ENCODE measurements around the gene LYPD6B.

Gene LYPD6B

DNA sequence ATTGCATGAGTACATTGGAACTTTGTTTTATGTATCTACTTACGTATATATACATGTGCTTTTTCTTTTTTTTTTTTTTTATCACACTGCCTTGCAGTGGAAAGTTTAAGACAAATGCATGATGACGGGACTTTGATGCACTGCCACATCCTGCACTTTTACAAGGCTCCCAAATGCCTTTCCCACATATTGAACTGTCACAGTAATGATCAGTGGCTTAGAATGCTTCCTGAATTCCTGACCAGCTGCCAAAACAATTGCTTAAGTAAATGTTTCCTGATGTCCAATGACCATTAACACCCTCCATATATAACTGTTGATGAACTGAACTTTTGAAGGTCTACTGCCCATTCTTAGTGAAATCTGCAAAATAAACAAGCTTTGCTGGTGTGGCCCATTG, 60.2 kb downstream of the LYPD6B start:
- Histone ChIP-seq H3K36me3 (ENCODE audit: insufficient read depth, low read length) (no peaks in the 10 kb centered on the region), H3K9ac (ENCODE audit: insufficient read length) (no peak overlapping the region), H3K4me3 (no peak overlapping the region), H3K27ac (no peak overlapping the region), H3K9me3 (ENCODE audit: low read depth, low read length) (no peaks in the 10 kb centered on the region)
- no peak for DNase-seq (ENCODE audit: low read depth, low spot score)
- no peak for TF ChIP-seq FOXP2 (optimal IDR thresholded peaks at IDR 0.05; ENCODE audit: control extremely low read depth, extremely low read length, insufficient read depth)
- TF ChIP-seq POLR2AphosphoS5 (IDR thresholded peaks at IDR 0.05; ENCODE audit: borderline replicate concordance, low read depth, low read length) = no peak
- no peak for TF ChIP-seq EZH2 (IDR thresholded peaks at IDR 0.05)

DNA sequence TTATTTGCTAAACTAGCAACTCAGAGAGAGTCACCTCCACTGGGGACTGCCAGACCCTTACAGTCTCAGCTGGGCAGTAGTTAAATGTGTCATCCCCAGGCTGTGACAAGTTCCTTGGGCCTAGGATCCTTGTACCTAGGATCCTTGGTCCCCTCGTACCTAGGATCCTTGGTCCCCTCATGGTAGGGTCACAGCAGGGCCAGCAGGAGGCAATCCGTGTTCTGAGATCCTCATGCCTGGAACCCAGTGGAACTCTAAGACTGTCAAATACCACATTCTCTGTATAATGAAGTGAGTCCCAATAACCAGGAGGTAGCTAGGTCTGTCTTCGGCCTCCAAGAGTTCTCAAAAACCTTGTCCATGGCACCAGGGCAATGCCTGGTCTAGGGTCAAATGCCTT, 60.8 kb downstream of the LYPD6B start:
- DNase-seq (ENCODE audit: low read depth, low spot score) = no peak
- H3K9me3 ChIP-seq (ENCODE audit: low read depth, low read length) = no peaks in the 10 kb centered on the region
- no peak for TF ChIP-seq POLR2AphosphoS5 (IDR thresholded peaks at IDR 0.05; ENCODE audit: borderline replicate concordance, low read depth, low read length)
- TF ChIP-seq EZH2 (IDR thresholded peaks at IDR 0.05) = no peak
- no peak for TF ChIP-seq FOXP2 (optimal IDR thresholded peaks at IDR 0.05; ENCODE audit: control extremely low read depth, extremely low read length, insufficient read depth)
- H3K4me3 ChIP-seq = no peak overlapping the region
- no peak overlapping the region for H3K9ac ChIP-seq (ENCODE audit: insufficient read length)
- H3K27ac ChIP-seq = no peak overlapping the region
- H3K36me3 ChIP-seq (ENCODE audit: insufficient read depth, low read length) = no peaks in the 10 kb centered on the region

DNA sequence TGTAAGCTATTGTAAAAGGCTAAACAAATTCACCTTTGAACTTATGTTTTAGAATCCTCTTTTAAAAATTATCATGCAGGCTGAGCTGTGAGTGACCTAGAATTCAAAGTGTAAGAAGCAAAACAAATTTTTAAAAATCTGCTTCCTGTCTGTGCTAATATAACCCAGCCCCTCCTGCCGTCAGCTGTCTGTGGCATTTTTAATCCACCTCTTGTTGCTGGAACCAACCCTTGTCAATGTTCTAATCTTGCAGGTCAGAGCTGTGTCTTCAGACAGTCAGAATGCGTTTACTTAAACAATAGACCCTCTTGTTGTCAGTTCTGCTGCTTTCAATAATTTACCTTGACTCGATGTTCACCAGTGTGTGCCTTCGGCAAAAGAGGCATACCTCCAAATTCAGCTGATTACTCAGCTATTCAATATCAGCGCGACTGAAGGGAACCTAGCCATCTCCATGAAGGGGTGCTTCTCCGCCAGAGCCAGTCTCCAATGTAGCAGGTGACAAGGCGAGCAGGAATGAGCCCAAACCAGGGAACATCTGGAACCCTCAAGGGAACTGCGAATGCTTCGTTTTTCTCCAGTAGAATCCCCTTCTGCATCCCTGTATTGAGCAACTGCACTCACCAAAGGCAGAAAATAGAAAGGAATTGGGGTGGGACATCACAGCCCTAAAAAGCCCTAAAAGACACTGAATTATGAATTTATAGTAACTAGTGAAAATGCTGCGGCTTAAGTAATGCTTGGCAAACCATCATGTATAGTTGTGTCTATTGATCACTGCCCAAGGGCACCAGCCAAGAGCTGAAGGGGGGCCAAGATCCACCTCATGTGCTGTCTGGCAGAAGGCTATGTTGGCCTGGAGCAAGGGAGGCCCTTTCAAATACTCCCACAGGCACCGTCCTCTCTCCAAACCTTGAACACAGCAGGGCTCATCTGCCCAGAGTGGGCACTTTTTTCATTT, 62.5 kb downstream of the LYPD6B start:
- no peak for DNase-seq (ENCODE audit: low read depth, low spot score)
- no peaks in the 10 kb centered on the region for H3K9me3 ChIP-seq (ENCODE audit: low read depth, low read length)
- H3K36me3 ChIP-seq (ENCODE audit: insufficient read depth, low read length) = no peaks in the 10 kb centered on the region
- no peak overlapping the region for H3K9ac ChIP-seq (ENCODE audit: insufficient read length)
- no peak overlapping the region for H3K27ac ChIP-seq
- H3K4me3 ChIP-seq = no peak overlapping the region
- TF ChIP-seq POLR2AphosphoS5 (IDR thresholded peaks at IDR 0.05; ENCODE audit: borderline replicate concordance, low read depth, low read length) (no peak), FOXP2 (optimal IDR thresholded peaks at IDR 0.05; ENCODE audit: control extremely low read depth, extremely low read length, insufficient read depth) (no peak), EZH2 (IDR thresholded peaks at IDR 0.05) (no peak)

DNA sequence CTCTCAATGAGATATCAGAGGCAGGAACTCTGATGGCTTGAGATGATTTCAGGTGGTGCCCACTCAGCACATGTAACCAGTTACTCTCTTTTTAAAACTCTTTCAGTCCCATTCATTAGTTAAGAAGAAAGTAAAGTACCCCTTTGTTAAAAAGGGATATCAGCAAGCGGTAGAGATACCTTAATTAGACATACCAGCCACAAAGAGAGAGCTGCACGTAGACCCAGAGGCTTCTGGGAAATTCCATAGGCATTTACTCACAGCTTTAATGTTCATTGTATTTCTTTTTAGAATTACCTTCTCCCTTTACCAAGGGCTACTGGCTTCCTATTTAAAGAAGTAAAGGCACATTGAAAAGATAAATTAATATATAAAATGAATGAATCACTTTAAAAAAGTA, 63.3 kb downstream of the LYPD6B start:
- Histone ChIP-seq H3K27ac (no peak overlapping the region), H3K9me3 (ENCODE audit: low read depth, low read length) (no peaks in the 10 kb centered on the region), H3K36me3 (ENCODE audit: insufficient read depth, low read length) (no peaks in the 10 kb centered on the region), H3K9ac (ENCODE audit: insufficient read length) (no peak overlapping the region), H3K4me3 (no peak overlapping the region)
- TF ChIP-seq EZH2 (IDR thresholded peaks at IDR 0.05) (no peak), FOXP2 (optimal IDR thresholded peaks at IDR 0.05; ENCODE audit: control extremely low read depth, extremely low read length, insufficient read depth) (no peak), POLR2AphosphoS5 (IDR thresholded peaks at IDR 0.05; ENCODE audit: borderline replicate concordance, low read depth, low read length) (no peak)
- no peak for DNase-seq (ENCODE audit: low read depth, low spot score)

DNA sequence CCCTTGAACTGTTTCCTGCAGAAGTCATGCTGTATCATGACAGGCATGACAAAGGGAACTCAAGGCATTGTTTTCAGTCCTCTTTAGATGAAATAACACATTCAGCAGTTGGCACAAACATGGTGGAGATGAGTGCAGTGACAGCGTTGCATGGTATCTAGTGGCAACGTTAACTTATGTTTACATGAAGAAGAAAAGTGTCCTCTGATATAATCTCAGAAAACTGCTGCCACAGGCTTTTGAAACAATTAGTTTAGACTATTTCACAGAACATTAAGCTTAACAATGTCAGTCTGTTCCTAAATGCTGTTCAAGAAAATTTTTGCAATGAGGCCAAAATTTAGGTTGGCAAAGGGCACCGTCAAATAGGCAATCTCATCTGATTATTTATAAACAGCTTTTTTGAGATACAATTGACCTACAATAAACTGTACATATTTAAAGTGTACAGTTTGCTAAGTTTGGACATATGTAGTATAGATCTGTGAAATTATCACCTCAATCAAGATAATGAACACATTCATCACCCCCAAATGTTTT, 64.7 kb downstream of the LYPD6B start:
- no peak for DNase-seq (ENCODE audit: low read depth, low spot score)
- Histone ChIP-seq H3K9ac (ENCODE audit: insufficient read length) (no peak overlapping the region), H3K4me3 (no peak overlapping the region), H3K9me3 (ENCODE audit: low read depth, low read length) (no peaks in the 10 kb centered on the region), H3K27ac (no peak overlapping the region), H3K36me3 (ENCODE audit: insufficient read depth, low read length) (no peaks in the 10 kb centered on the region)
- TF ChIP-seq EZH2 (IDR thresholded peaks at IDR 0.05) = no peak
- no peak for TF ChIP-seq POLR2AphosphoS5 (IDR thresholded peaks at IDR 0.05; ENCODE audit: borderline replicate concordance, low read depth, low read length)
- TF ChIP-seq FOXP2 (optimal IDR thresholded peaks at IDR 0.05; ENCODE audit: control extremely low read depth, extremely low read length, insufficient read depth) = no peak

DNA sequence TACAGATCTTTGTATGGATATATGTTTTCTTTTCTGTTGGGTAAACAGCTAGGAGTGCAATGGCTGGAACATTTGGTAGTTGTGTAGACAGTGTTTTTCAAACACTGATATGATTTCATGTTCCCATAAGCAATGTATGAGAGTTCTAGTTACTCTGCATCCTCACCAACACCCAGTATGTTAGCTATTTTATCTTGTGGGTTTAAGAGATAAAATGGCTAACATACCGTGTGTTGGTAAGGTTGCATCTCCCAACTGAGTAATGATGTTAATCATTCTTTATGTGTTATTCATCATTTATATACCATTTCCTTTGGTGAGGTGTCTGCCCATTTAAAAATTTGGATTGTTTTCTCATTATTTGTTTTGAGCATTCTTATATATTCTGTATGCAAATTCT, 65.7 kb downstream of the LYPD6B start:
- Histone ChIP-seq H3K27ac (no peak overlapping the region), H3K36me3 (ENCODE audit: insufficient read depth, low read length) (no peaks in the 10 kb centered on the region), H3K9me3 (ENCODE audit: low read depth, low read length) (no peaks in the 10 kb centered on the region), H3K4me3 (no peak overlapping the region), H3K9ac (ENCODE audit: insufficient read length) (no peak overlapping the region)
- DNase-seq (ENCODE audit: low read depth, low spot score) = no peak
- TF ChIP-seq FOXP2 (optimal IDR thresholded peaks at IDR 0.05; ENCODE audit: control extremely low read depth, extremely low read length, insufficient read depth) (no peak), POLR2AphosphoS5 (IDR thresholded peaks at IDR 0.05; ENCODE audit: borderline replicate concordance, low read depth, low read length) (no peak), EZH2 (IDR thresholded peaks at IDR 0.05) (no peak)

DNA sequence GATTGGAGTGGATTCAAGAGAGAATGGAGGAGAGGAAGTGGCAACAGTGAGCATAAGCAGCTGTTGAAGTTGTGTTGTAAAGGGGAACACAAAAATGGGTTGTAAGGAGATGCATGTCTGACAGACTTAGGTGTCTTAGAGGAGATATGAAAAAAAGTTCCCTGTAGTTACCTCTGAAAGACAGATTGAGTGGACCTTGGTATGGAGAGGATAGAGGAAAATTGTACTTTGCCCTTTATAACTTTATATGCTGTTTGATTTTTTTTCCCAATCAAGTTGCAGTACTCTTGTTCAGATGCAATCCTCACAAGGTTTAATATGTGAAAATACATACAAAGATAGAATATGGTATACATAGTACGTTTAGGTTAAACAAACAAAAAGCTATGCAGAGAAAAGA, 73.6 kb downstream of the LYPD6B start:
- H3K4me3 ChIP-seq = no peak overlapping the region
- no peak for DNase-seq (ENCODE audit: low read depth, low spot score)
- H3K9me3 ChIP-seq (ENCODE audit: low read depth, low read length) = no peaks in the 10 kb centered on the region
- H3K36me3 ChIP-seq (ENCODE audit: insufficient read depth, low read length) = no peaks in the 10 kb centered on the region
- H3K9ac ChIP-seq (ENCODE audit: insufficient read length) = no peak overlapping the region
- H3K27ac ChIP-seq = no peak overlapping the region
- TF ChIP-seq EZH2 (IDR thresholded peaks at IDR 0.05) (no peak), FOXP2 (optimal IDR thresholded peaks at IDR 0.05; ENCODE audit: control extremely low read depth, extremely low read length, insufficient read depth) (no peak), POLR2AphosphoS5 (IDR thresholded peaks at IDR 0.05; ENCODE audit: borderline replicate concordance, low read depth, low read length) (no peak)

DNA sequence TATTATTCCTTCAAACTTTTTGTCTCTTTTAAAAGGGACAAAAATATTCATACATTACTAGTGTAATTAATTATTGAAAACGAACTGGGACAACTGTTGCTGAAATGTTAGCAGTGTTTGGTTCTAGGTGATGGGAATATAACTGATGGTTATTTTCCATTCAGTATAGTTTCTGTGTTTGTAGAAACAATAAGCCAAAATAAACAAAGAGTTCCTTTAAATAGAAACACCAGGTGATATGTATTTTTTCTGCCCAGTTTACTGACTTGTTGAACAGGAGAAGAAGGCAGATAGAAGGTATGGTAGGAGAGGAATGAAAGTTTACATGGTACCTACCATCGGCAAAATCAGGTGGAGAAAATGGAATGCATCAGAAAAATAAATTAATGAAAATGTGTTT, 74.2 kb downstream of the LYPD6B start:
- Histone ChIP-seq H3K27ac (no peak overlapping the region), H3K9ac (ENCODE audit: insufficient read length) (no peak overlapping the region), H3K4me3 (no peak overlapping the region), H3K9me3 (ENCODE audit: low read depth, low read length) (no peaks in the 10 kb centered on the region), H3K36me3 (ENCODE audit: insufficient read depth, low read length) (no peaks in the 10 kb centered on the region)
- no peak for DNase-seq (ENCODE audit: low read depth, low spot score)
- TF ChIP-seq EZH2 (IDR thresholded peaks at IDR 0.05) (no peak), FOXP2 (optimal IDR thresholded peaks at IDR 0.05; ENCODE audit: control extremely low read depth, extremely low read length, insufficient read depth) (no peak), POLR2AphosphoS5 (IDR thresholded peaks at IDR 0.05; ENCODE audit: borderline replicate concordance, low read depth, low read length) (no peak)
